ENCODE data around the gene KCNJ3.

The KCNJ3 gene

GRCh38 chr2:154704991-154705390 lies 6.5 kb downstream of the KCNJ3 start:
- H2AK5ac ChIP-seq (ENCODE audit: low read length, severe bottlenecking) = no peak overlapping the region
- H4K8ac ChIP-seq (ENCODE audit: low read length) = no peak overlapping the region
- H3K27me3 ChIP-seq (ENCODE audit: control insufficient read depth in 1 of 2, insufficient read depth in 1 of 2, low read length in 2 of 2) = no peaks in the 10 kb centered on the region
- no peak overlapping the region for H3K23ac ChIP-seq (ENCODE audit: low read length in 2 of 2)
- H3K27ac ChIP-seq (ENCODE audit: low read length, poor library complexity, severe bottlenecking) = no peak overlapping the region
- H3K9ac ChIP-seq (ENCODE audit: low read length) = no peak overlapping the region
- H3K4me1 ChIP-seq (ENCODE audit: control insufficient read depth, insufficient read depth, low read depth, low read length) = no peaks in the 10 kb centered on the region
- no peak overlapping the region for H2BK15ac ChIP-seq (ENCODE audit: low read depth, poor library complexity, severe bottlenecking)
- no peak for DNase-seq
- H2BK5ac ChIP-seq (ENCODE audit: low read depth, low read length, poor library complexity, severe bottlenecking) = no peak overlapping the region
- no peak overlapping the region for H3K4me3 ChIP-seq (ENCODE audit: insufficient read depth in 1 of 2, low read depth in 1 of 2, low read length in 2 of 2)
- no peaks in the 10 kb centered on the region for H3K79me1 ChIP-seq (replicated peaks; ENCODE audit: low read length, poor library complexity, severe bottlenecking)
- H3K18ac ChIP-seq (ENCODE audit: low read depth in 1 of 2, low read length in 2 of 2) = no peak overlapping the region
- no peak overlapping the region for H2AFZ ChIP-seq (ENCODE audit: low read depth, low read length)
- WGBS = 77% methylated on average over 4 of the region's 4 CpGs
- no peak overlapping the region for H3K4me2 ChIP-seq (ENCODE audit: low read length, poor library complexity, severe bottlenecking)
- no peak overlapping the region for H3K14ac ChIP-seq (ENCODE audit: low read length in 2 of 2)
- H3K9me3 ChIP-seq (ENCODE audit: control insufficient read depth, low read length) = no peaks in the 10 kb centered on the region
- no peak overlapping the region for H3K4ac ChIP-seq (ENCODE audit: low read depth in 1 of 2, low read length in 2 of 2)
- H2BK12ac ChIP-seq (ENCODE audit: low read length in 2 of 2) = no peak overlapping the region
- H3K36me3 ChIP-seq (ENCODE audit: control insufficient read depth in 1 of 2, insufficient read depth in 2 of 2, low read depth in 1 of 2, low read length in 2 of 2) = no peaks in the 10 kb centered on the region
- no peak overlapping the region for H4K91ac ChIP-seq (ENCODE audit: low read length)
- no peak overlapping the region for H2BK120ac ChIP-seq (ENCODE audit: low read depth, low read length)

GRCh38 chr2:154706660-154707059 lies 8.2 kb downstream of the KCNJ3 start:
- Histone ChIP-seq H2AFZ (ENCODE audit: low read depth, low read length) (no peak overlapping the region), H3K9me3 (ENCODE audit: control insufficient read depth, low read length) (no peaks in the 10 kb centered on the region), H3K4ac (ENCODE audit: low read depth in 1 of 2, low read length in 2 of 2) (no peak overlapping the region), H3K4me1 (ENCODE audit: control insufficient read depth, insufficient read depth, low read depth, low read length) (no peaks in the 10 kb centered on the region), H3K18ac (ENCODE audit: low read depth in 1 of 2, low read length in 2 of 2) (no peak overlapping the region), H3K9ac (ENCODE audit: low read length) (no peak overlapping the region), H2BK5ac (ENCODE audit: low read depth, low read length, poor library complexity, severe bottlenecking) (no peak overlapping the region), H3K27ac (ENCODE audit: low read length, poor library complexity, severe bottlenecking) (no peak overlapping the region), H3K36me3 (ENCODE audit: control insufficient read depth in 1 of 2, insufficient read depth in 2 of 2, low read depth in 1 of 2, low read length in 2 of 2) (no peaks in the 10 kb centered on the region), H3K4me3 (ENCODE audit: insufficient read depth in 1 of 2, low read depth in 1 of 2, low read length in 2 of 2) (no peak overlapping the region), H3K79me1 (replicated peaks; ENCODE audit: low read length, poor library complexity, severe bottlenecking) (no peaks in the 10 kb centered on the region), H3K14ac (ENCODE audit: low read length in 2 of 2) (no peak overlapping the region), H3K27me3 (ENCODE audit: control insufficient read depth in 1 of 2, insufficient read depth in 1 of 2, low read length in 2 of 2) (no peaks in the 10 kb centered on the region), H2AK5ac (ENCODE audit: low read length, severe bottlenecking) (no peak overlapping the region), H2BK15ac (ENCODE audit: low read depth, poor library complexity, severe bottlenecking) (no peak overlapping the region), H2BK120ac (ENCODE audit: low read depth, low read length) (no peak overlapping the region), H3K4me2 (ENCODE audit: low read length, poor library complexity, severe bottlenecking) (no peak overlapping the region), H4K91ac (ENCODE audit: low read length) (no peak overlapping the region), H2BK12ac (ENCODE audit: low read length in 2 of 2) (no peak overlapping the region), H3K23ac (ENCODE audit: low read length in 2 of 2) (no peak overlapping the region), H4K8ac (ENCODE audit: low read length) (no peak overlapping the region)
- 63% methylated on average over 1 of the region's 1 CpG for WGBS
- no peak for DNase-seq

- Histone ChIP-seq H3K9ac (ENCODE audit: low read length) (no peak overlapping the region), H2AFZ (ENCODE audit: low read depth, low read length) (no peak overlapping the region), H2BK5ac (ENCODE audit: low read depth, low read length, poor library complexity, severe bottlenecking) (no peak overlapping the region), H3K4me2 (ENCODE audit: low read length, poor library complexity, severe bottlenecking) (no peak overlapping the region), H3K23ac (ENCODE audit: low read length in 2 of 2) (no peak overlapping the region), H3K4me3 (ENCODE audit: insufficient read depth in 1 of 2, low read depth in 1 of 2, low read length in 2 of 2) (no peak overlapping the region), H2BK120ac (ENCODE audit: low read depth, low read length) (no peak overlapping the region), H2BK15ac (ENCODE audit: low read depth, poor library complexity, severe bottlenecking) (no peak overlapping the region), H3K4me1 (ENCODE audit: control insufficient read depth, insufficient read depth, low read depth, low read length) (no peaks in the 10 kb centered on the region), H3K4ac (ENCODE audit: low read depth in 1 of 2, low read length in 2 of 2) (no peak overlapping the region), H4K91ac (ENCODE audit: low read length) (no peak overlapping the region), H2BK12ac (ENCODE audit: low read length in 2 of 2) (no peak overlapping the region), H4K8ac (ENCODE audit: low read length) (no peak overlapping the region), H3K27me3 (ENCODE audit: control insufficient read depth in 1 of 2, insufficient read depth in 1 of 2, low read length in 2 of 2) (no peaks in the 10 kb centered on the region), H3K14ac (ENCODE audit: low read length in 2 of 2) (no peak overlapping the region), H3K27ac (ENCODE audit: low read length, poor library complexity, severe bottlenecking) (no peak overlapping the region), H3K9me3 (ENCODE audit: control insufficient read depth, low read length) (no peaks in the 10 kb centered on the region), H3K36me3 (ENCODE audit: control insufficient read depth in 1 of 2, insufficient read depth in 2 of 2, low read depth in 1 of 2, low read length in 2 of 2) (no peaks in the 10 kb centered on the region), H3K18ac (ENCODE audit: low read depth in 1 of 2, low read length in 2 of 2) (no peak overlapping the region), H3K79me1 (replicated peaks; ENCODE audit: low read length, poor library complexity, severe bottlenecking) (no peaks in the 10 kb centered on the region), H2AK5ac (ENCODE audit: low read length, severe bottlenecking) (no peak overlapping the region)
- WGBS = 72% methylated on average over 3 of the region's 3 CpGs
- DNase-seq = no peak
Measured at GRCh38 chr2:154707994-154708575, 9.6 kb downstream of the KCNJ3 start.

GRCh38 chr2:154709215-154709614 lies 10.7 kb downstream of the KCNJ3 start:
- H2BK12ac ChIP-seq (ENCODE audit: low read length in 2 of 2) = no peak overlapping the region
- H3K4ac ChIP-seq (ENCODE audit: low read depth in 1 of 2, low read length in 2 of 2) = no peak overlapping the region
- no peak overlapping the region for H3K14ac ChIP-seq (ENCODE audit: low read length in 2 of 2)
- no peak overlapping the region for H3K9ac ChIP-seq (ENCODE audit: low read length)
- DNase-seq = no peak
- H3K4me3 ChIP-seq (ENCODE audit: insufficient read depth in 1 of 2, low read depth in 1 of 2, low read length in 2 of 2) = no peak overlapping the region
- H3K27ac ChIP-seq (ENCODE audit: low read length, poor library complexity, severe bottlenecking) = no peak overlapping the region
- H2AFZ ChIP-seq (ENCODE audit: low read depth, low read length) = no peak overlapping the region
- no peak overlapping the region for H3K23ac ChIP-seq (ENCODE audit: low read length in 2 of 2)
- no peak overlapping the region for H3K18ac ChIP-seq (ENCODE audit: low read depth in 1 of 2, low read length in 2 of 2)
- H2AK5ac ChIP-seq (ENCODE audit: low read length, severe bottlenecking) = no peak overlapping the region
- no peak overlapping the region for H3K4me2 ChIP-seq (ENCODE audit: low read length, poor library complexity, severe bottlenecking)
- H4K91ac ChIP-seq (ENCODE audit: low read length) = no peak overlapping the region
- no peak overlapping the region for H2BK15ac ChIP-seq (ENCODE audit: low read depth, poor library complexity, severe bottlenecking)
- no peaks in the 10 kb centered on the region for H3K27me3 ChIP-seq (ENCODE audit: control insufficient read depth in 1 of 2, insufficient read depth in 1 of 2, low read length in 2 of 2)
- no peak overlapping the region for H2BK120ac ChIP-seq (ENCODE audit: low read depth, low read length)
- 89% methylated on average over 3 of the region's 3 CpGs for WGBS
- no peak overlapping the region for H2BK5ac ChIP-seq (ENCODE audit: low read depth, low read length, poor library complexity, severe bottlenecking)
- no peaks in the 10 kb centered on the region for H3K9me3 ChIP-seq (ENCODE audit: control insufficient read depth, low read length)
- no peaks in the 10 kb centered on the region for H3K4me1 ChIP-seq (ENCODE audit: control insufficient read depth, insufficient read depth, low read depth, low read length)
- H4K8ac ChIP-seq (ENCODE audit: low read length) = no peak overlapping the region
- no peaks in the 10 kb centered on the region for H3K36me3 ChIP-seq (ENCODE audit: control insufficient read depth in 1 of 2, insufficient read depth in 2 of 2, low read depth in 1 of 2, low read length in 2 of 2)
- H3K79me1 ChIP-seq (replicated peaks; ENCODE audit: low read length, poor library complexity, severe bottlenecking) = no peaks in the 10 kb centered on the region

Measured in mesenchymal stem cell (in vitro differentiated cells and primary cell).